ENCODE measurements around the gene TMPRSS7. TPM values are rescaled to one million over a fixed set of nuclear protein-coding genes. Genes with fewer than 3 reads are reported as not detected.
A peak's percentile ranks its signal among the peaks of the same experiment; 100 is the strongest.

The TMPRSS7 gene
- total RNA-seq, 1 donor from 2014 or later = not detected

- DNase-seq (ENCODE audit: low spot score in 2 of 2, unreplicated experiment in 2 of 2) = no peak
- H3K4me1 Mint-ChIP-seq = peaks cover 43% of the 10 kb centered on the region
- no peak overlapping the region for H3K27ac Mint-ChIP-seq
These were observed 56.5 kb downstream of the TMPRSS7 start for GRCh38 chr3:112090887-112091586.

DNA sequence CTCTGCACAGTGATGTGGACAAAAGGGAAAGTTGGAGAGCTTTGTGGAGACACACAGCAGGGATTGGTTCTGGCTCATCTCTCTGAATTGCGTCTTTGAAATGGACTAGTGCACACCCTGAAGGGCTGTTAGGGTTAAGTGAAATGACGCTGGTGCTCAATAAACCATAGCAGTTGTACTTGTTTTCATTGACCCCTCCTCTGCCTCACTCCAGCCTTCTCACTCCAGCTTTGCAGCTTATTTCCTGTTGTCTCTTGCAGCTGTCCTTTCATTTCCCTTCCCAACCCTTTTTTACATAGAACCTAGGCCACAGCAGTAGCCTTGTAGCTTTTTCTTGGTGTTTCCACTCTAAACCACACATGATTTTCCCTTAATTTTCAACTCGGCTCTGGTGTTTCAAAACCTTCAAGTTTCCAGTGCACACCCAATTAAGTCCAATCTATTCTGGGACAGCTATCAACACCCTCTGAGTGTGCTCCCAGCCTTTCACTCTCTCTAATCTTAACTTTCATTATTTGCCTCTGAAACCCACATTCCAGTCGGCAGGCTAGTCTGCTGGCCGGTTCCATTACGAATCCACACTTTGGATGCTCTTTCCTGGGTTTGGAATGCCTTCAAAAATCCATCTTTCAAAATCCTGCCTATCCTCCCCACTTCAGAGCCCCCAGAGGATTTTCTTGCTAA lies 58.1 kb downstream of the TMPRSS7 start:
- no peak overlapping the region for H3K4me3 Mint-ChIP-seq
- DNase-seq (ENCODE audit: low spot score in 2 of 2, unreplicated experiment in 2 of 2) = no peak
- H3K27ac Mint-ChIP-seq = peak overlapping the region; percentile 73
- peaks cover 19% of the 10 kb centered on the region for H3K9me3 Mint-ChIP-seq
- H3K36me3 Mint-ChIP-seq = peaks cover 13% of the 10 kb centered on the region
- H3K27me3 Mint-ChIP-seq (ENCODE audit: low read depth) = peaks cover 1% of the 10 kb centered on the region
- TF ChIP-seq, protein P1, sequence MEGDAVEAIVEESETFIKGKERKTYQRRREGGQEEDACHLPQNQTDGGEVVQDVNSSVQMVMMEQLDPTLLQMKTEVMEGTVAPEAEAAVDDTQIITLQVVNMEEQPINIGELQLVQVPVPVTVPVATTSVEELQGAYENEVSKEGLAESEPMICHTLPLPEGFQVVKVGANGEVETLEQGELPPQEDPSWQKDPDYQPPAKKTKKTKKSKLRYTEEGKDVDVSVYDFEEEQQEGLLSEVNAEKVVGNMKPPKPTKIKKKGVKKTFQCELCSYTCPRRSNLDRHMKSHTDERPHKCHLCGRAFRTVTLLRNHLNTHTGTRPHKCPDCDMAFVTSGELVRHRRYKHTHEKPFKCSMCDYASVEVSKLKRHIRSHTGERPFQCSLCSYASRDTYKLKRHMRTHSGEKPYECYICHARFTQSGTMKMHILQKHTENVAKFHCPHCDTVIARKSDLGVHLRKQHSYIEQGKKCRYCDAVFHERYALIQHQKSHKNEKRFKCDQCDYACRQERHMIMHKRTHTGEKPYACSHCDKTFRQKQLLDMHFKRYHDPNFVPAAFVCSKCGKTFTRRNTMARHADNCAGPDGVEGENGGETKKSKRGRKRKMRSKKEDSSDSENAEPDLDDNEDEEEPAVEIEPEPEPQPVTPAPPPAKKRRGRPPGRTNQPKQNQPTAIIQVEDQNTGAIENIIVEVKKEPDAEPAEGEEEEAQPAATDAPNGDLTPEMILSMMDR (IDR thresholded peaks at IDR 0.05; ENCODE audit: unreplicated experiment) = no peak
- peaks cover 33% of the 10 kb centered on the region for H3K4me1 Mint-ChIP-seq

More at GRCh38 chr3:112090887-112091586, 56.5 kb downstream of the TMPRSS7 start:
- Mint-ChIP-seq H3K4me3 (no peak overlapping the region), H3K27me3 (ENCODE audit: low read depth) (peaks cover 3% of the 10 kb centered on the region), H3K36me3 (peaks cover 9% of the 10 kb centered on the region), H3K9me3 (peaks cover 14% of the 10 kb centered on the region)
- TF ChIP-seq, protein P1 (IDR thresholded peaks at IDR 0.05; ENCODE audit: unreplicated experiment) = no peak

- DNase-seq (ENCODE audit: low spot score in 2 of 2, unreplicated experiment in 2 of 2) = no peak
- Mint-ChIP-seq H3K27me3 (ENCODE audit: low read depth) (peaks cover 1% of the 10 kb centered on the region), H3K9me3 (peaks cover 22% of the 10 kb centered on the region), H3K4me1 (peaks cover 33% of the 10 kb centered on the region), H3K4me3 (no peak overlapping the region), H3K36me3 (peaks cover 13% of the 10 kb centered on the region), H3K27ac (peak overlapping the region; percentile 73)
- TF ChIP-seq, protein P1 (IDR thresholded peaks at IDR 0.05; ENCODE audit: unreplicated experiment) = no peak
These were observed 58.6 kb downstream of the TMPRSS7 start for GRCh38 chr3:112093180-112093522.

- Mint-ChIP-seq H3K36me3 (peaks cover 15% of the 10 kb centered on the region), H3K9me3 (peaks cover 24% of the 10 kb centered on the region), H3K4me3 (no peak overlapping the region), H3K27ac (no peak overlapping the region), H3K27me3 (ENCODE audit: low read depth) (no peaks in the 10 kb centered on the region), H3K4me1 (peaks cover 20% of the 10 kb centered on the region)
- no peak for DNase-seq (ENCODE audit: low spot score in 2 of 2, unreplicated experiment in 2 of 2)
- TF ChIP-seq, protein P1 (IDR thresholded peaks at IDR 0.05; ENCODE audit: unreplicated experiment) = no peak
These were observed 61.2 kb downstream of the TMPRSS7 start for GRCh38 chr3:112095731-112096130.

DNA sequence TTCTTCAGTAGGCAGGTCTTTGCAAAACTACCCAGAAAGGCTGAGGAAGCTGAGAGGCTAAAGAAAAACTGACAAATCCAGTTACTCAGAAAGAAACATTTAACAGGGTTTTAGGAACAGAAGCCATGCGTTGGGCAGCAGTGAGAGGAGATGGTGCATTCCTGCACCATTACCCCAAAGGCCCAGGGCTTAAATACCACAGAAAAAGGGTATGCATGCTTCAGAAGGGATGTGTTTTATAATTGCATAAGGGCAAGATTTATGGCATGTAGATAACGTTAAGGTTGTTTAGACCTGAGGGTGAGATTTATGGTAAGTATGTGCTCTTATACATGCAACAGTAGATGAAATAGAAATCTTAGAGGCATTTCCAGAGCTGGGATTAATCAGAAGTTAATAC lies 61.6 kb downstream of the TMPRSS7 start:
- no peak overlapping the region for H3K4me3 Mint-ChIP-seq
- peaks cover 24% of the 10 kb centered on the region for H3K9me3 Mint-ChIP-seq
- H3K27me3 Mint-ChIP-seq (ENCODE audit: low read depth) = no peaks in the 10 kb centered on the region
- H3K27ac Mint-ChIP-seq = no peak overlapping the region
- no peak for DNase-seq (ENCODE audit: low spot score in 2 of 2, unreplicated experiment in 2 of 2)
- peaks cover 15% of the 10 kb centered on the region for H3K4me1 Mint-ChIP-seq
- peaks cover 15% of the 10 kb centered on the region for H3K36me3 Mint-ChIP-seq
- TF ChIP-seq, protein P1 (IDR thresholded peaks at IDR 0.05; ENCODE audit: unreplicated experiment) = no peak

All from mesothelial cell of epicardium (in vitro differentiated cells).